Kidney (tissue), 14 donors: ENCODE data around the gene ATG9A. TPM values are rescaled to one million over a fixed set of nuclear protein-coding genes. Genes with fewer than 3 reads are reported as not detected.

ENCODE experiments used
- DNase-seq, 5 donors: peaks; one replicate each; pipeline ENCODE4 v3.0.0-alpha.2; 2013 to 2020
- FAIRE-seq: peaks from 2 replicates; lab custom pipeline; 2012; peaks lifted over from hg19 to GRCh38; lab: Jason Lieb, UNC
- H3K27ac ChIP-seq, 2 donors: one replicate each; pipeline ENCODE4 v1.7.0; 2013; ENCODE audit warnings: low read depth in 2 of 2, low read length in 2 of 2, inconsistent platforms in 1 of 2
- H3K27me3 ChIP-seq: one replicate; pipeline ENCODE4 v1.7.1; 2013; ENCODE audit warnings: low read length, inconsistent platforms; ENCODE audit not compliant: control insufficient read depth, insufficient read depth
- H3K36me3 ChIP-seq, 3 donors: one replicate each; pipeline versions ENCODE4 v1.7.0 to v1.7.1; 2013; ENCODE audit warnings: low read length in 3 of 3, control low read depth in 1 of 3, inconsistent platforms in 1 of 3; ENCODE audit not compliant: insufficient read depth in 3 of 3, control insufficient read depth in 2 of 3
- H3K4me1 ChIP-seq, 3 donors: one replicate each; pipeline versions ENCODE4 v1.7.0 to v1.7.1; 2013; ENCODE audit warnings: low read length in 3 of 3, inconsistent platforms in 1 of 3, low read depth in 1 of 3; ENCODE audit not compliant: control insufficient read depth in 2 of 3, insufficient read depth in 2 of 3
- H3K4me3 ChIP-seq, 3 donors: one replicate each; pipeline versions ENCODE4 v1.7.0 to v1.8.1; 2013; ENCODE audit warnings: low read length in 3 of 3, control low read depth in 1 of 3, inconsistent platforms in 1 of 3
- H3K9ac ChIP-seq, 3 donors: one replicate each; pipeline versions ENCODE4 v1.7.0 to v1.7.1; 2013; ENCODE audit warnings: low read length in 3 of 3, control low read depth in 1 of 3, inconsistent platforms in 1 of 3
- H3K9me3 ChIP-seq, 3 donors: one replicate each; pipeline versions ENCODE4 v1.7.0 to v1.7.1; 2013; ENCODE audit warnings: low read length in 3 of 3, control low read depth in 1 of 3, inconsistent platforms in 1 of 3; ENCODE audit not compliant: control insufficient read depth in 2 of 3, insufficient read depth in 1 of 3
- intact Hi-C: fragments of 100-400 bp; cut with DNase I; formaldehyde crosslinking; loops from one replicate; pipeline ENCODE4 v1.11.1; 2022
- polyA plus RNA-seq: library from polyadenylated mRNA; stranded (reverse); fragments of 350-450 nt; fragmentation: Illumina TruSeq; extraction: RNeasy Lipid Tissue Mini Kit (QIAGEN cat#74804); gene quantifications from one replicate; pipeline ENCODE4 v1.2.3, GENCODE V29; 2014; ENCODE audit warnings: low read depth, low replicate concordance; ENCODE audit not compliant: insufficient read depth
- total RNA-seq: library from RNA; stranded (reverse); fragmentation: NEBNext Ultra II Directional; extraction: Animal tissue kit (Norgen Biotek cat#: 25700); gene quantifications from one replicate; pipeline ENCODE4 v1.2.1, GENCODE V29; 2021
- TF ChIP-seq, protein P1 (sequence below): IDR thresholded peaks from 3 replicates; pipeline ENCODE4 v1.5.1; 2012; ENCODE audit warnings: mild to moderate bottlenecking, moderate library complexity, borderline replicate concordance; ENCODE audit not compliant: insufficient read depth; ENCODE audit errors: extremely low read depth
- donor health status: control.
- donor health status: control.
- donor health status: control.
- donor health status: control.
- donor health status: control.
- donor health status: DM: yes; HTN: yes; CAD: no.
- donor health status: Normal renal cell carcinoma (clear cell type).

The ATG9A gene
- total and polyA plus RNA-seq, 2 donors from 2014 or later, result 24.0 to 41.5 TPM

DNA sequence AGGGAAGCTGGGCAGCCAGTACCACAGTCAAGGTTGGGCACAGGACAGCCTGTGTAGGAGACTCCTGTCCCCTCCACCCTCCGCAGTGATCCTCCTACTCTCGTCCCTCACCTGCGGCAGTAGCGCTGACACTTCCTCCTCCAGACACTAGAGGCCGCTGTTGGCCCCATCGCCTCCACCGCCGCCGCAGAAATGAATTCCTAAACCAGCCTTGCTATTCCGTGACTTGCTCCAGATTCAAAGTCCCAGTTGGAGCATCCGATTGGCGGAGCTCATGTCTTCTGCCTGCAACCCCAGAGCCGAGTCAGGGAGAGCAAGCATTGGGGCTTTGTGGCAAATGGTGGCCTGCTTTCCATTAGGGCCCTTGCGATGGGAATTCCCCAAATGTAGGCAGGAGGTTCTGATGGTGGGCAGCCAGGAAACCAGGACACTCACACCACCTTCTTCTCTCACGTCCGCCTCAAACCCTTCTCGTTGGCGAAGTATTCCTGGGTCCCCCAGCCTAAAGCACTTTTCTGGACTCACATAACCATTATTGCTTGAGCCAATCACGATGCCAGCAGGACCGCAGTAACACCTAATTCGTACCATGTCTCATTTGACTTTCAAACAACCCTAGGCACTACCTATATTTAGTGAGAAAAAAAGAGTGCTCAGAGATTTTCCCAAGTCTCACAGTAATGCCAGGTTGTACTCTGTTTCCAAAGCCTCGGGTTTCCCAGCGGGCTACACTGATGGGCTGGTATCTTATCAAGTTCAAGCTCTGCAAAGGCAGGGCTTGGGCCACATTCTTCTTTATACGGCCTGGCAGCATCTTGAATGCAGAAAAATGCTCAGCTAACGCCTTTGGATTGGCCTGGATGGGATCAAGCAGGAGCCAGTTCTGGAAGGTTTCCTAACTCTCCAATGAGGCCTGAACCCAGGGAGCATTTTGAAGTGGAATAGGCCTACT, 48.5 kb upstream of the ATG9A start:
- Histone ChIP-seq H3K27ac (peak overlapping the region; percentile 93 to 97), H3K36me3 (peaks cover 0 to 15% (median 8%) of the 10 kb centered on the region in 3 donors), H3K9me3 (no peaks in the 10 kb centered on the region), H3K9ac (peak overlapping the region; percentile 43 to 85 (median 67)), H3K4me3 (peak overlapping the region in 2 of 3 donors; percentile 58 to 92), H3K27me3 (no peaks in the 10 kb centered on the region), H3K4me1 (peaks cover 8 to 21% (median 16%) of the 10 kb centered on the region in 3 donors)
- no peak for FAIRE-seq
- DNase-seq, result peak; percentile 85 to 91 (median 87)
- TF ChIP-seq, protein P1, sequence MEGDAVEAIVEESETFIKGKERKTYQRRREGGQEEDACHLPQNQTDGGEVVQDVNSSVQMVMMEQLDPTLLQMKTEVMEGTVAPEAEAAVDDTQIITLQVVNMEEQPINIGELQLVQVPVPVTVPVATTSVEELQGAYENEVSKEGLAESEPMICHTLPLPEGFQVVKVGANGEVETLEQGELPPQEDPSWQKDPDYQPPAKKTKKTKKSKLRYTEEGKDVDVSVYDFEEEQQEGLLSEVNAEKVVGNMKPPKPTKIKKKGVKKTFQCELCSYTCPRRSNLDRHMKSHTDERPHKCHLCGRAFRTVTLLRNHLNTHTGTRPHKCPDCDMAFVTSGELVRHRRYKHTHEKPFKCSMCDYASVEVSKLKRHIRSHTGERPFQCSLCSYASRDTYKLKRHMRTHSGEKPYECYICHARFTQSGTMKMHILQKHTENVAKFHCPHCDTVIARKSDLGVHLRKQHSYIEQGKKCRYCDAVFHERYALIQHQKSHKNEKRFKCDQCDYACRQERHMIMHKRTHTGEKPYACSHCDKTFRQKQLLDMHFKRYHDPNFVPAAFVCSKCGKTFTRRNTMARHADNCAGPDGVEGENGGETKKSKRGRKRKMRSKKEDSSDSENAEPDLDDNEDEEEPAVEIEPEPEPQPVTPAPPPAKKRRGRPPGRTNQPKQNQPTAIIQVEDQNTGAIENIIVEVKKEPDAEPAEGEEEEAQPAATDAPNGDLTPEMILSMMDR, result peak; percentile 91
- intact Hi-C loops, result no loop called here

DNA sequence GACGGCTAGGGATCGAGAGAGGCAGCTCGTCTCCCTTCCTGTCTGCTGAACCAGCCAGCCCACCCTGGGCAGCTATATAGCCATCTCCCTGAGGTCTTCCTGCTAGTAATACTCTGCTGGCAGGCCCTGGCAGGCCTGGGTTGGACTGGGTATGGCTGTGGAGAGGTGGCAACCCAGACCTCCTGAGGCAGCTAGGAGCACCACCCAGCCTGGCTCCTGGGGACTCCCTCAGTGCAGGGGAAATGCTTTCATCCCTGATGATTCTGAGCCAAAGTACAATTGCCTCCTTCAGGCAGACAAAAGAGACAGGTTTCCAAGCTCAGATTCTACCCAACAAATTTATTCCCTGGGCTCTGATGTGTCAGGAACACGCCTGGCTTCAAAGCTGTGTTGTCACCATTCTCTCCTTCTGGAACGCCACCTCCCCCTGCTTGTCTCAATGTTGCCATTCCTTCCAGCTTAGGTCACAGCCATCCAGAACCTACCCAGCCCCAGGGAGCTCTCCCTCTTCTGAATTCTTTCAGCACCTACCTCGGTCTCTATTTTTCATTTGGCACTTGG, 45.0 kb upstream of the ATG9A start:
- H3K9ac ChIP-seq, result no peak overlapping the region
- H3K4me1 ChIP-seq, result peaks cover 8 to 18% (median 14%) of the 10 kb centered on the region in 3 donors
- intact Hi-C loops, result no loop called here
- H3K9me3 ChIP-seq, result no peaks in the 10 kb centered on the region
- no peaks in the 10 kb centered on the region for H3K27me3 ChIP-seq
- no peak overlapping the region for H3K4me3 ChIP-seq
- FAIRE-seq (no peak), DNase-seq (peak; percentile 40 to 75 (median 60))
- H3K36me3 ChIP-seq, result no peaks in the 10 kb centered on the region
- H3K27ac ChIP-seq, result peak overlapping the region; percentile 51 to 60
- TF ChIP-seq, protein P1, result no peak

DNA sequence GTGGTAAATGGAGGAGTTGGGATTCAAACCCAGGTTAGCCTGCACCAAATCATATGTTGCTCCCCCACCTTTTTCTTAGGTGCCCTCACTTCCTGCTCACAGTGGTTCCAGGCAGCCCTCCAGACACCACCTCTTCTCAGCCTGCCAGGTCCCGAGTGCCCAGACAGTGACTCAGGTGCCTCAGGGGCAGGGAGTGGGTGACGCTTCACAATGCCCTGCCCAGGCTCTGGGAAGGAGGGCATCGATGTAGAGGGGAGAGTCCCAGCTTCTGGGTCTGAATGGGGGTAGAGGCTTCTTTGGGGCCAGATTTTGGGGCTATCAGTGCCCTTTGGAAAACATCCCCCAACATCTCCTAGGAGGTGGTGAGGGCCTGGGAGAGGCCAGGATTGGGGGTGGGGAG, 44.5 kb upstream of the ATG9A start:
- no peaks in the 10 kb centered on the region for H3K36me3 ChIP-seq
- TF ChIP-seq, protein P1, result no peak
- no peak for FAIRE-seq
- H3K27me3 ChIP-seq, result no peaks in the 10 kb centered on the region
- peaks cover 8 to 20% (median 16%) of the 10 kb centered on the region in 3 donors for H3K4me1 ChIP-seq
- no peak overlapping the region for H3K4me3 ChIP-seq
- H3K9me3 ChIP-seq, result no peaks in the 10 kb centered on the region
- peak overlapping the region in 1 of 2 donors; percentile 51 for H3K27ac ChIP-seq
- intact Hi-C loops, result no loop called here
- DNase-seq, result peak in 2 of 5 donors; percentile 30 to 84
- no peak overlapping the region for H3K9ac ChIP-seq
